H9 (cell line): Measurements from ENCODE around the gene SBK2. TPM values are rescaled to one million over a fixed set of nuclear protein-coding genes. Genes with fewer than 3 reads are reported as not detected.
A peak's percentile ranks its signal among the peaks of the same experiment; 100 is the strongest.

Experiments used
- DNase-seq: peaks from one replicate; pipeline ENCODE4 v3.0.0-alpha.2; 2017
- H2AFZ ChIP-seq: one replicate; pipeline ENCODE4 v1.6.1; 2013; ENCODE audit warnings: mild to moderate bottlenecking, low read length, control low read depth, moderate library complexity
- H2AK5ac ChIP-seq: 2 replicates; pipeline ENCODE4 v1.6.1; 2013; ENCODE audit warnings: low read length, control low read depth, mixed read lengths; ENCODE audit not compliant: insufficient read length
- H2BK120ac ChIP-seq: one replicate; pipeline ENCODE4 v1.6.1; 2013; ENCODE audit warnings: low read depth, mild to moderate bottlenecking, low read length, control low read depth, inconsistent platforms; ENCODE audit not compliant: poor library complexity, severe bottlenecking
- H2BK12ac ChIP-seq: 2 replicates; pipeline ENCODE4 v1.6.1; 2013; ENCODE audit warnings: low read length, control low read depth, mixed read lengths, low read depth; ENCODE audit not compliant: insufficient read length
- H2BK15ac ChIP-seq: 2 replicates; pipeline ENCODE4 v1.6.1; 2013; ENCODE audit warnings: low read depth, low read length, control low read depth
- H2BK20ac ChIP-seq: one replicate; pipeline ENCODE4 v1.6.1; 2013; ENCODE audit warnings: low read depth, mild to moderate bottlenecking, low read length, control low read depth, inconsistent platforms; ENCODE audit not compliant: poor library complexity, severe bottlenecking
- H2BK5ac ChIP-seq: 2 replicates; pipeline ENCODE4 v1.6.1; 2013; ENCODE audit warnings: low read length, control low read depth, mixed read lengths; ENCODE audit not compliant: insufficient read length
- H3K14ac ChIP-seq: 2 replicates; pipeline ENCODE4 v1.6.1; 2013; ENCODE audit warnings: low read length, control low read depth; ENCODE audit not compliant: insufficient read depth
- H3K18ac ChIP-seq: 2 replicates; pipeline ENCODE4 v1.6.1; 2013; ENCODE audit warnings: low read depth, mild to moderate bottlenecking, mixed read lengths, low read length, control low read depth; ENCODE audit not compliant: insufficient read length
- H3K23ac ChIP-seq: 2 replicates; pipeline ENCODE4 v1.6.1; 2013; ENCODE audit warnings: low read length, control low read depth, mixed read lengths, low read depth; ENCODE audit not compliant: insufficient read length
- H3K23me2 ChIP-seq: 2 replicates; pipeline ENCODE4 v1.6.1; 2013; ENCODE audit warnings: low read depth, mild to moderate bottlenecking, mixed read lengths, low read length, control low read depth; ENCODE audit not compliant: insufficient read length, poor library complexity, severe bottlenecking
- H3K27ac ChIP-seq: 2 replicates; pipeline ENCODE4 v1.5.1; 2013; ENCODE audit warnings: low read length, control low read depth, mixed read lengths, low read depth; ENCODE audit not compliant: insufficient read length
- H3K27me3 ChIP-seq: 2 replicates; pipeline ENCODE4 v1.6.1; 2013; ENCODE audit warnings: low read length, control low read depth, inconsistent platforms; ENCODE audit not compliant: insufficient read depth
- H3K4ac ChIP-seq: 2 replicates; pipeline ENCODE4 v1.6.1; 2013; ENCODE audit warnings: low read depth, mild to moderate bottlenecking, control low read depth, inconsistent platforms, low read length, moderate library complexity
- H3K4me1 ChIP-seq: 2 replicates; pipeline ENCODE4 v1.6.1; 2013; ENCODE audit warnings: low read length, control low read depth, inconsistent platforms; ENCODE audit not compliant: insufficient read depth
- H3K4me2 ChIP-seq: 2 replicates; pipeline ENCODE4 v1.6.1; 2013; ENCODE audit warnings: low read length, control low read depth, mixed read lengths; ENCODE audit not compliant: insufficient read length, insufficient read depth
- H3K56ac ChIP-seq: 2 replicates; pipeline ENCODE4 v1.6.1; 2013; ENCODE audit warnings: low read depth, mild to moderate bottlenecking, mixed read lengths, low read length, control low read depth; ENCODE audit not compliant: insufficient read length
- H3K79me1 ChIP-seq: 2 replicates; pipeline ENCODE4 v1.6.1; 2013; ENCODE audit warnings: low read depth, mild to moderate bottlenecking, moderate library complexity, low read length, control low read depth, inconsistent platforms; ENCODE audit not compliant: insufficient read depth, poor library complexity, severe bottlenecking
- H3K79me2 ChIP-seq: 2 replicates; pipeline ENCODE4 v1.6.1; 2013; ENCODE audit warnings: low read length, control low read depth, inconsistent platforms; ENCODE audit not compliant: insufficient read depth
- H3K9ac ChIP-seq: 2 replicates; pipeline ENCODE4 v1.6.1; 2013; ENCODE audit warnings: low read length, control low read depth, mixed read lengths; ENCODE audit not compliant: insufficient read length; ENCODE audit errors: extremely low read depth
- H3K9me3 ChIP-seq: one replicate; pipeline ENCODE4 v1.6.1; 2013; ENCODE audit warnings: low read depth, low read length, inconsistent platforms; ENCODE audit not compliant: control insufficient read depth
- H3T11ph ChIP-seq: one replicate; pipeline ENCODE4 v1.6.1; 2013; ENCODE audit warnings: mild to moderate bottlenecking, low read length, control low read depth, inconsistent platforms
- H4K20me1 ChIP-seq: one replicate; pipeline ENCODE4 v1.6.1; 2013; ENCODE audit not compliant: control insufficient read depth, insufficient read length, insufficient read depth
- H4K5ac ChIP-seq: 2 replicates; pipeline ENCODE4 v1.6.1; 2013; ENCODE audit warnings: low read depth, mild to moderate bottlenecking, mixed read lengths, low read length, control low read depth; ENCODE audit not compliant: insufficient read length
- H4K8ac ChIP-seq: replicated peaks from 2 replicates; pipeline ENCODE4 v1.6.1; 2013; ENCODE audit warnings: low read length, control low read depth, mixed read lengths, low read depth; ENCODE audit not compliant: insufficient read length
- H4K91ac ChIP-seq: 2 replicates; pipeline ENCODE4 v1.6.1; 2013; ENCODE audit warnings: low read depth, mild to moderate bottlenecking, moderate library complexity, mixed read lengths, low read length, control low read depth; ENCODE audit not compliant: insufficient read length
- H3K27ac Mint-ChIP-seq, 3 experiments: 2 replicates in 2 of 3; 3 replicates in 1 of 3; pipeline ENCODE4 v1.8.0; 2020 to 2021; ENCODE audit warnings: mixed read lengths in 3 of 3, mild to moderate bottlenecking in 1 of 3, moderate library complexity in 1 of 3
- H3K27me3 Mint-ChIP-seq: 2 replicates; pipeline ENCODE4 v1.8.0; 2021; ENCODE audit warnings: low read depth, mild to moderate bottlenecking, moderate library complexity, mixed read lengths
- H3K36me3 Mint-ChIP-seq, 3 experiments: 2 replicates in 2 of 3; 3 replicates in 1 of 3; pipeline ENCODE4 v1.8.0; 2020 to 2021; ENCODE audit warnings: low read depth in 3 of 3, mixed read lengths in 3 of 3; ENCODE audit not compliant: insufficient read depth in 1 of 3
- H3K4me1 Mint-ChIP-seq, 2 experiments: 2 replicates each; pipeline ENCODE4 v1.8.0; 2020; ENCODE audit warnings: mixed read lengths in 2 of 2
- H3K4me3 Mint-ChIP-seq, 2 experiments: 2 replicates in 1 of 2; 3 replicates in 1 of 2; pipeline ENCODE4 v1.8.0; 2020 to 2021; ENCODE audit warnings: mild to moderate bottlenecking in 2 of 2, mixed read lengths in 2 of 2, moderate library complexity in 1 of 2
- H3K9me3 Mint-ChIP-seq, 2 experiments: 2 replicates in 1 of 2; 3 replicates in 1 of 2; pipeline ENCODE4 v1.8.0; 2020; ENCODE audit warnings: mild to moderate bottlenecking in 2 of 2, mixed read lengths in 2 of 2, moderate library complexity in 1 of 2
- CTCF ChIP-seq: fragments of 200-600 bp; sonication (generic); conservative IDR thresholded peaks from 3 replicates; pipeline ENCODE4 v1.8.0; 2021; ENCODE audit warnings: antibody characterized with exemption, mild to moderate bottlenecking
- WGBS: extraction: QIAGEN DNeasy Blood & Tissue Kit; methylation state at CpG from one replicate; pipeline ENCODE4 v1.1.7; 2013; ENCODE audit warnings: missing lambda C conversion rate, low lambda C conversion rate, mixed read lengths; ENCODE audit not compliant: insufficient read length; ENCODE audit errors: extremely low coverage; 5-methylcytosine and 5-hydroxymethylcytosine counted together
- total RNA-seq: library from RNA; stranded (reverse); gene quantifications from 2 replicates; pipeline ENCODE4 v1.2.1, GENCODE V29; 2021

The SBK2 gene
- total RNA-seq, 1 experiment from 2014 or later: 2.8 TPM

GRCh38 chr19:55486971-55487923, 49.7 kb downstream of the SBK2 start:
- Histone ChIP-seq H4K20me1 (no peaks in the 10 kb centered on the region), H3K27ac (no peak overlapping the region), H2BK120ac (no peak overlapping the region), H3K27me3 (no peaks in the 10 kb centered on the region), H3T11ph (no peak overlapping the region), H4K5ac (no peak overlapping the region), H2AK5ac (no peak overlapping the region), H4K91ac (no peak overlapping the region), H3K4ac (no peak overlapping the region), H2BK12ac (no peak overlapping the region), H4K8ac (no peak overlapping the region), H3K23me2 (peaks cover 8% of the 10 kb centered on the region), H2BK20ac (no peak overlapping the region), H3K4me2 (peak overlapping the region; percentile 15), H3K56ac (no peak overlapping the region), H3K18ac (no peak overlapping the region), H3K9me3 (no peaks in the 10 kb centered on the region), H3K4me1 (peaks cover 3% of the 10 kb centered on the region), H3K14ac (no peak overlapping the region), H2BK15ac (no peak overlapping the region), H2AFZ (no peak overlapping the region), H3K23ac (no peak overlapping the region), H3K79me2 (no peaks in the 10 kb centered on the region), H3K9ac (no peak overlapping the region), H2BK5ac (no peak overlapping the region), H3K79me1 (no peaks in the 10 kb centered on the region)
- peak overlapping the region; percentile 41 to 54 for H3K4me3 Mint-ChIP-seq
- WGBS: no CpG with 5 or more reads among the region's 27 CpGs
- peaks cover 14 to 32% of the 10 kb centered on the region in 2 experiments for H3K4me1 Mint-ChIP-seq
- H3K9me3 Mint-ChIP-seq: no peaks in the 10 kb centered on the region
- H3K27ac Mint-ChIP-seq: peak overlapping the region; percentile 15 to 92 (median 73); a peak in 4 of 7 replicates
- TF ChIP-seq CTCF: no peak
- peaks cover 6% of the 10 kb centered on the region for H3K27me3 Mint-ChIP-seq
- DNase-seq: no peak
- peaks cover 0 to 8% (median 2%) of the 10 kb centered on the region in 3 experiments; a peak in 5 of 7 replicates for H3K36me3 Mint-ChIP-seq
